WTC11 (cell line): Measurements from ENCODE around the gene SCN3A. TPM values are rescaled to one million over a fixed set of nuclear protein-coding genes. Genes with fewer than 3 reads are reported as not detected.

ENCODE experiments used
- ATAC-seq: fragments of 200-7000 bp; cut with Tn5 transposase; 2 replicates; pipeline ENCODE4 v1.10.0; 2021; ENCODE audit warnings: mild to moderate bottlenecking, moderate library complexity
- CTCF ChIA-PET: fragments of 300-600 bp; sonication (Branson Sonifier 250); formaldehyde crosslinking; loops from one replicate; lab custom pipeline; 2021; ENCODE audit warnings: antibody characterized with exemption; lab: Charles Lee
- POLR2A ChIA-PET: fragments of 350-600 bp; sonication (Branson Sonifier 250); formaldehyde crosslinking; loops from one replicate; lab custom pipeline; 2021; ENCODE audit warnings: antibody characterized with exemption; lab: Charles Lee
- DNase-seq: peaks from one replicate; pipeline ENCODE4 v3.0.0; 2021; ENCODE audit warnings: low spot score
- H3K27ac Mint-ChIP-seq: 2 replicates; pipeline ENCODE4 v1.8.0; 2021; ENCODE audit warnings: mixed read lengths
- H3K27me3 Mint-ChIP-seq: 2 replicates; pipeline ENCODE4 v1.8.0; 2021; ENCODE audit warnings: low read depth, mild to moderate bottlenecking, moderate library complexity, mixed read lengths
- H3K36me3 Mint-ChIP-seq: 2 replicates; pipeline ENCODE4 v1.8.0; 2021; ENCODE audit warnings: mixed read lengths
- H3K4me1 Mint-ChIP-seq: 2 replicates; pipeline ENCODE4 v1.8.0; 2022; ENCODE audit warnings: mixed read lengths
- H3K4me3 Mint-ChIP-seq: 2 replicates; pipeline ENCODE4 v1.8.0; 2021; ENCODE audit warnings: mild to moderate bottlenecking, moderate library complexity, mixed read lengths
- H3K9me3 Mint-ChIP-seq: 2 replicates; pipeline ENCODE4 v1.8.0; 2021; ENCODE audit warnings: mixed read lengths
- ATF1 ChIP-seq: sonication (generic); formaldehyde crosslinking; IDR thresholded peaks from 2 replicates; pipeline ENCODE4 v1.8.1; 2023; ENCODE audit warnings: mild to moderate bottlenecking, moderate library complexity, missing genetic modification reagents
- CBFB ChIP-seq: sonication (generic); formaldehyde crosslinking; IDR thresholded peaks from 2 replicates; pipeline ENCODE4 v1.8.1; 2022; ENCODE audit warnings: mild to moderate bottlenecking, low read depth, missing genetic modification reagents
- ESRRA ChIP-seq: sonication (generic); formaldehyde crosslinking; IDR thresholded peaks from 2 replicates; pipeline ENCODE4 v1.8.1; 2022; ENCODE audit warnings: mild to moderate bottlenecking, missing genetic modification reagents, borderline replicate concordance
- OVOL2 ChIP-seq: fragments of 250-450 bp; sonication (Bioruptor Pico); IDR thresholded peaks from 2 replicates; pipeline ENCODE4 v1.9.0; 2021; ENCODE audit warnings: mild to moderate bottlenecking, borderline replicate concordance
- RELA ChIP-seq: sonication (generic); formaldehyde crosslinking; IDR thresholded peaks from 2 replicates; pipeline ENCODE4 v1.8.1; 2022; ENCODE audit warnings: missing genetic modification reagents, mild to moderate bottlenecking, borderline replicate concordance
- SP1 ChIP-seq: sonication (generic); formaldehyde crosslinking; conservative IDR thresholded peaks from 2 replicates; pipeline ENCODE4 v1.8.1; 2022; ENCODE audit warnings: missing genetic modification reagents
- total RNA-seq: library from RNA; stranded (reverse); gene quantifications from 3 replicates; pipeline ENCODE4 v1.2.3, GENCODE V29; 2021
- TF ChIP-seq, protein P1 (sequence below): fragments of 250-450 bp; sonication (Bioruptor Pico); conservative IDR thresholded peaks from 2 replicates; pipeline ENCODE4 v1.9.0; 2021; ENCODE audit warnings: mild to moderate bottlenecking
- TF ChIP-seq, protein P2 (sequence below): sonication (generic); formaldehyde crosslinking; conservative IDR thresholded peaks from 2 replicates; pipeline ENCODE4 v1.8.1; 2023; ENCODE audit warnings: mild to moderate bottlenecking, low read depth, missing genetic modification reagents, moderate library complexity
- TF ChIP-seq, protein P3 (sequence below): sonication (generic); formaldehyde crosslinking; IDR thresholded peaks from 2 replicates; pipeline ENCODE4 v1.8.1; 2023; ENCODE audit warnings: mild to moderate bottlenecking, missing genetic modification reagents, moderate library complexity
- TF ChIP-seq, protein P4 (sequence below): sonication (generic); formaldehyde crosslinking; IDR thresholded peaks from 2 replicates; pipeline ENCODE4 v1.8.0; 2022; ENCODE audit warnings: mild to moderate bottlenecking, missing genetic modification reagents
- TF ChIP-seq, protein P5 (sequence below): fragments of 250-450 bp; sonication (Bioruptor Pico); IDR thresholded peaks from 2 replicates; pipeline ENCODE4 v1.9.0; 2021; ENCODE audit warnings: mild to moderate bottlenecking, borderline replicate concordance
- TF ChIP-seq, protein P6 (sequence below): sonication (generic); formaldehyde crosslinking; IDR thresholded peaks from 2 replicates; pipeline ENCODE4 v1.8.0; 2022; ENCODE audit warnings: mild to moderate bottlenecking, missing genetic modification reagents
- TF ChIP-seq, protein P7 (sequence below): fragments of 250-450 bp; sonication (Bioruptor Pico); IDR thresholded peaks from 2 replicates; pipeline ENCODE4 v1.8.0; 2021; ENCODE audit warnings: mild to moderate bottlenecking

SCN3A gene
- total RNA-seq, 1 experiment from 2014 or later = 0.04 TPM

DNA sequence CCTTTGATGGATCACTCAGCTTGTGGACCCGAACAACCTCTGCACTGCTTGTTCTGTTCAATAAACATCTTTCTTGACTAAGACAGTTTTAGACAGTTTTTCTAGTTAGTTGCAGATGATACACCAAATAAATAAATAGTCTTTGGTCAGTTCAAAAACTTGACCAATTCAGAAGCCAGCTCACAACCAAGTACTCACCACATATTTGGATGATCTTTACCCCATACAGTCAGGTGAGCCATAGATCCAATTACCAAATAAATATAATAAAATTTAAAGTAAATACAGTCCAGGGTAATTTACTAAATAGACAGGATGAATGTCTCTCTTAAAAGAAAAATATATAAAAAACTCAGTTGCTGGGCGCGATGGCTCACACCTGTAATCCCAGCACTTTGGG, 18.2 kb downstream of the SCN3A start (continued):
- TF ChIP-seq, protein P1, sequence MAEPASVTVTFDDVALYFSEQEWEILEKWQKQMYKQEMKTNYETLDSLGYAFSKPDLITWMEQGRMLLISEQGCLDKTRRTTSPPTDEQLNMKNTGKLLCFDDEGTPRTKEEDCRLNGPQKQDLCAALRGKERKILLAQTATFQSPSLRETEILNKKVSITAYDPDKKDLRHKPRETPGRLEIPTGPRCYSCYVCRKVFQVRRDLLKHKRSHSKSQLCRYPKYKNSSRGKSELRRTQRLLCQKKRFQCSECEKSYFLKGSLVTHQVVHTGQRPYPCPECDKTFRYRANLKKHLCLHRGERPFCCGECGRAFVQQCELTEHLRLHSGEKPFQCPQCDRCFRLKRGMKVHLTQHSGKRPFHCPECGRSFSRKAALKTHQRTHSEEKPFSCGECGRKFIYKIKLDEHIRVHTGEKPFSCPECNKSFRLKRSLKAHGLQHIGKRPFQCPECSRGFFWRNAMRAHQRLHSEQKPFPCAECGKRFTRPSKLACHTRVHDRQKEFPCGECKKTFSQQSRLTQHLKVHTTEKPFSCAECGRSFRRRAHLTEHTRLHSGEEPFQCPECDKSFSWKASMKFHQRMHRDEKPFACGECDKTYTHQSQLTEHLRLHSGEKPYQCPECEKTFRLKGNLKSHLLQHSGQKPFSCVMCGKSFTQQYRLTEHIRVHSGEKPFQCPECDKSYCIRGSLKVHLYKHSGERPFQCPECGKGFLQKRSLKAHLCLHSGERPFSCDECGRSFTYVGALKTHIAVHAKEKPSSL (CRISPR knock-in tag) = no peak
- TF ChIP-seq, protein P2, sequence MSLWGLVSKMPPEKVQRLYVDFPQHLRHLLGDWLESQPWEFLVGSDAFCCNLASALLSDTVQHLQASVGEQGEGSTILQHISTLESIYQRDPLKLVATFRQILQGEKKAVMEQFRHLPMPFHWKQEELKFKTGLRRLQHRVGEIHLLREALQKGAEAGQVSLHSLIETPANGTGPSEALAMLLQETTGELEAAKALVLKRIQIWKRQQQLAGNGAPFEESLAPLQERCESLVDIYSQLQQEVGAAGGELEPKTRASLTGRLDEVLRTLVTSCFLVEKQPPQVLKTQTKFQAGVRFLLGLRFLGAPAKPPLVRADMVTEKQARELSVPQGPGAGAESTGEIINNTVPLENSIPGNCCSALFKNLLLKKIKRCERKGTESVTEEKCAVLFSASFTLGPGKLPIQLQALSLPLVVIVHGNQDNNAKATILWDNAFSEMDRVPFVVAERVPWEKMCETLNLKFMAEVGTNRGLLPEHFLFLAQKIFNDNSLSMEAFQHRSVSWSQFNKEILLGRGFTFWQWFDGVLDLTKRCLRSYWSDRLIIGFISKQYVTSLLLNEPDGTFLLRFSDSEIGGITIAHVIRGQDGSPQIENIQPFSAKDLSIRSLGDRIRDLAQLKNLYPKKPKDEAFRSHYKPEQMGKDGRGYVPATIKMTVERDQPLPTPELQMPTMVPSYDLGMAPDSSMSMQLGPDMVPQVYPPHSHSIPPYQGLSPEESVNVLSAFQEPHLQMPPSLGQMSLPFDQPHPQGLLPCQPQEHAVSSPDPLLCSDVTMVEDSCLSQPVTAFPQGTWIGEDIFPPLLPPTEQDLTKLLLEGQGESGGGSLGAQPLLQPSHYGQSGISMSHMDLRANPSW (CRISPR knock-in tag) = no peak

DNA sequence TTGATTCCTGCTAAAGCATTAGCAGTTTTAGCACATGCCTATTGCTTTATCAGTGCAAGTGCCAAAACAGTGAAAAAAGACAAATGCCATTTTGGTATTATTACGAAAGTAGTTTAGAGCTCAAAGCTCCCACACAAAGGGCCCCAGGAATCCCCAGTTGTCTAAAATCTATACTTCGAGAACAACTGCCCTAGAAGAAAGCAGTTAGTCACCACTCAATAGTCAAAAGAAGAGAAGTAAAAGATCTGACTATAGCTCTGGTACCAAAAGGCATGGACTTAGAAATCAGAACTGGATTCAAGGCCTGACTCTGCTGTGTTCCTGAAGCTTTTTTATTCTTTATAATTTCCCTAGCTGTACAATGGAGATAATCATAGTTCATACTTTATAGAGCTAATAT, 21.8 kb downstream of the SCN3A start:
- Mint-ChIP-seq H3K36me3 (no peaks in the 10 kb centered on the region), H3K4me1 (no peaks in the 10 kb centered on the region), H3K4me3 (no peak overlapping the region), H3K27ac (no peak overlapping the region), H3K27me3 (no peaks in the 10 kb centered on the region), H3K9me3 (no peaks in the 10 kb centered on the region)
- no peak for DNase-seq
- POLR2A ChIA-PET = interaction anchor here (1.3 kb wide), 1 partner anchor 38 kb away, joined by 3 read pairs; no protein-coding TSS in a partner anchor
- TF ChIP-seq, protein P3, sequence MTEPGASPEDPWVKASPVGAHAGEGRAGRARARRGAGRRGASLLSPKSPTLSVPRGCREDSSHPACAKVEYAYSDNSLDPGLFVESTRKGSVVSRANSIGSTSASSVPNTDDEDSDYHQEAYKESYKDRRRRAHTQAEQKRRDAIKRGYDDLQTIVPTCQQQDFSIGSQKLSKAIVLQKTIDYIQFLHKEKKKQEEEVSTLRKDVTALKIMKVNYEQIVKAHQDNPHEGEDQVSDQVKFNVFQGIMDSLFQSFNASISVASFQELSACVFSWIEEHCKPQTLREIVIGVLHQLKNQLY (CRISPR knock-in tag) = no peak
- TF ChIP-seq ESRRA (CRISPR knock-in tag) = no peak
- no peak for TF ChIP-seq OVOL2 (CRISPR knock-in tag)
- no peak for TF ChIP-seq RELA
- no peak for TF ChIP-seq ATF1 (CRISPR knock-in tag)
- TF ChIP-seq, protein P4, sequence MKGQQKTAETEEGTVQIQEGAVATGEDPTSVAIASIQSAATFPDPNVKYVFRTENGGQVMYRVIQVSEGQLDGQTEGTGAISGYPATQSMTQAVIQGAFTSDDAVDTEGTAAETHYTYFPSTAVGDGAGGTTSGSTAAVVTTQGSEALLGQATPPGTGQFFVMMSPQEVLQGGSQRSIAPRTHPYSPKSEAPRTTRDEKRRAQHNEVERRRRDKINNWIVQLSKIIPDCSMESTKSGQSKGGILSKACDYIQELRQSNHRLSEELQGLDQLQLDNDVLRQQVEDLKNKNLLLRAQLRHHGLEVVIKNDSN (CRISPR knock-in tag) = no peak
- TF ChIP-seq, protein P5, sequence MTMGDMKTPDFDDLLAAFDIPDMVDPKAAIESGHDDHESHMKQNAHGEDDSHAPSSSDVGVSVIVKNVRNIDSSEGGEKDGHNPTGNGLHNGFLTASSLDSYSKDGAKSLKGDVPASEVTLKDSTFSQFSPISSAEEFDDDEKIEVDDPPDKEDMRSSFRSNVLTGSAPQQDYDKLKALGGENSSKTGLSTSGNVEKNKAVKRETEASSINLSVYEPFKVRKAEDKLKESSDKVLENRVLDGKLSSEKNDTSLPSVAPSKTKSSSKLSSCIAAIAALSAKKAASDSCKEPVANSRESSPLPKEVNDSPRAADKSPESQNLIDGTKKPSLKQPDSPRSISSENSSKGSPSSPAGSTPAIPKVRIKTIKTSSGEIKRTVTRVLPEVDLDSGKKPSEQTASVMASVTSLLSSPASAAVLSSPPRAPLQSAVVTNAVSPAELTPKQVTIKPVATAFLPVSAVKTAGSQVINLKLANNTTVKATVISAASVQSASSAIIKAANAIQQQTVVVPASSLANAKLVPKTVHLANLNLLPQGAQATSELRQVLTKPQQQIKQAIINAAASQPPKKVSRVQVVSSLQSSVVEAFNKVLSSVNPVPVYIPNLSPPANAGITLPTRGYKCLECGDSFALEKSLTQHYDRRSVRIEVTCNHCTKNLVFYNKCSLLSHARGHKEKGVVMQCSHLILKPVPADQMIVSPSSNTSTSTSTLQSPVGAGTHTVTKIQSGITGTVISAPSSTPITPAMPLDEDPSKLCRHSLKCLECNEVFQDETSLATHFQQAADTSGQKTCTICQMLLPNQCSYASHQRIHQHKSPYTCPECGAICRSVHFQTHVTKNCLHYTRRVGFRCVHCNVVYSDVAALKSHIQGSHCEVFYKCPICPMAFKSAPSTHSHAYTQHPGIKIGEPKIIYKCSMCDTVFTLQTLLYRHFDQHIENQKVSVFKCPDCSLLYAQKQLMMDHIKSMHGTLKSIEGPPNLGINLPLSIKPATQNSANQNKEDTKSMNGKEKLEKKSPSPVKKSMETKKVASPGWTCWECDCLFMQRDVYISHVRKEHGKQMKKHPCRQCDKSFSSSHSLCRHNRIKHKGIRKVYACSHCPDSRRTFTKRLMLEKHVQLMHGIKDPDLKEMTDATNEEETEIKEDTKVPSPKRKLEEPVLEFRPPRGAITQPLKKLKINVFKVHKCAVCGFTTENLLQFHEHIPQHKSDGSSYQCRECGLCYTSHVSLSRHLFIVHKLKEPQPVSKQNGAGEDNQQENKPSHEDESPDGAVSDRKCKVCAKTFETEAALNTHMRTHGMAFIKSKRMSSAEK (CRISPR knock-in tag) = no peak
- TF ChIP-seq SP1 (CRISPR knock-in tag) = no peak
- TF ChIP-seq, protein P6, sequence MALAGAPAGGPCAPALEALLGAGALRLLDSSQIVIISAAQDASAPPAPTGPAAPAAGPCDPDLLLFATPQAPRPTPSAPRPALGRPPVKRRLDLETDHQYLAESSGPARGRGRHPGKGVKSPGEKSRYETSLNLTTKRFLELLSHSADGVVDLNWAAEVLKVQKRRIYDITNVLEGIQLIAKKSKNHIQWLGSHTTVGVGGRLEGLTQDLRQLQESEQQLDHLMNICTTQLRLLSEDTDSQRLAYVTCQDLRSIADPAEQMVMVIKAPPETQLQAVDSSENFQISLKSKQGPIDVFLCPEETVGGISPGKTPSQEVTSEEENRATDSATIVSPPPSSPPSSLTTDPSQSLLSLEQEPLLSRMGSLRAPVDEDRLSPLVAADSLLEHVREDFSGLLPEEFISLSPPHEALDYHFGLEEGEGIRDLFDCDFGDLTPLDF = no peak
- TF ChIP-seq CBFB = no peak
- TF ChIP-seq, protein P7, sequence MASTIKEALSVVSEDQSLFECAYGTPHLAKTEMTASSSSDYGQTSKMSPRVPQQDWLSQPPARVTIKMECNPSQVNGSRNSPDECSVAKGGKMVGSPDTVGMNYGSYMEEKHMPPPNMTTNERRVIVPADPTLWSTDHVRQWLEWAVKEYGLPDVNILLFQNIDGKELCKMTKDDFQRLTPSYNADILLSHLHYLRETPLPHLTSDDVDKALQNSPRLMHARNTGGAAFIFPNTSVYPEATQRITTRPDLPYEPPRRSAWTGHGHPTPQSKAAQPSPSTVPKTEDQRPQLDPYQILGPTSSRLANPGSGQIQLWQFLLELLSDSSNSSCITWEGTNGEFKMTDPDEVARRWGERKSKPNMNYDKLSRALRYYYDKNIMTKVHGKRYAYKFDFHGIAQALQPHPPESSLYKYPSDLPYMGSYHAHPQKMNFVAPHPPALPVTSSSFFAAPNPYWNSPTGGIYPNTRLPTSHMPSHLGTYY (CRISPR knock-in tag) = no peak
- ATAC-seq = no peak
- CTCF ChIA-PET = interaction anchor here (0.7 to 1.4 kb wide), 2 partner anchors 22 to 165 kb away, joined by 3 to 8 read pairs; partner anchors contain the start of gene SCN3A
